Kidney (tissue), 14 donors: ENCODE measurements around the gene MPRIP. TPM values are rescaled to one million over a fixed set of nuclear protein-coding genes. Genes with fewer than 3 reads are reported as not detected.

Experiments used
- DNase-seq, 5 donors: peaks; one replicate each; pipeline ENCODE4 v3.0.0-alpha.2; 2013 to 2020
- FAIRE-seq: peaks from 2 replicates; lab custom pipeline; 2012; peaks lifted over from hg19 to GRCh38; lab: Jason Lieb, UNC
- H3K27ac ChIP-seq, 2 donors: one replicate each; pipeline ENCODE4 v1.7.0; 2013; ENCODE audit warnings: low read depth in 2 of 2, low read length in 2 of 2, inconsistent platforms in 1 of 2
- H3K27me3 ChIP-seq: one replicate; pipeline ENCODE4 v1.7.1; 2013; ENCODE audit warnings: low read length, inconsistent platforms; ENCODE audit not compliant: control insufficient read depth, insufficient read depth
- H3K36me3 ChIP-seq, 3 donors: one replicate each; pipeline versions ENCODE4 v1.7.0 to v1.7.1; 2013; ENCODE audit warnings: low read length in 3 of 3, control low read depth in 1 of 3, inconsistent platforms in 1 of 3; ENCODE audit not compliant: insufficient read depth in 3 of 3, control insufficient read depth in 2 of 3
- H3K4me1 ChIP-seq, 3 donors: one replicate each; pipeline versions ENCODE4 v1.7.0 to v1.7.1; 2013; ENCODE audit warnings: low read length in 3 of 3, inconsistent platforms in 1 of 3, low read depth in 1 of 3; ENCODE audit not compliant: control insufficient read depth in 2 of 3, insufficient read depth in 2 of 3
- H3K4me3 ChIP-seq, 3 donors: one replicate each; pipeline versions ENCODE4 v1.7.0 to v1.8.1; 2013; ENCODE audit warnings: low read length in 3 of 3, control low read depth in 1 of 3, inconsistent platforms in 1 of 3
- H3K9ac ChIP-seq, 3 donors: one replicate each; pipeline versions ENCODE4 v1.7.0 to v1.7.1; 2013; ENCODE audit warnings: low read length in 3 of 3, control low read depth in 1 of 3, inconsistent platforms in 1 of 3
- H3K9me3 ChIP-seq, 3 donors: one replicate each; pipeline versions ENCODE4 v1.7.0 to v1.7.1; 2013; ENCODE audit warnings: low read length in 3 of 3, control low read depth in 1 of 3, inconsistent platforms in 1 of 3; ENCODE audit not compliant: control insufficient read depth in 2 of 3, insufficient read depth in 1 of 3
- CTCF ChIP-seq: IDR thresholded peaks from 3 replicates; pipeline ENCODE4 v1.5.1; 2012; ENCODE audit warnings: mild to moderate bottlenecking, moderate library complexity, borderline replicate concordance; ENCODE audit not compliant: insufficient read depth; ENCODE audit errors: extremely low read depth
- intact Hi-C: fragments of 100-400 bp; cut with DNase I; formaldehyde crosslinking; loops from one replicate; pipeline ENCODE4 v1.11.1; 2022
- polyA plus RNA-seq: library from polyadenylated mRNA; stranded (reverse); fragments of 350-450 nt; fragmentation: Illumina TruSeq; extraction: RNeasy Lipid Tissue Mini Kit (QIAGEN cat#74804); gene quantifications from one replicate; pipeline ENCODE4 v1.2.3, GENCODE V29; 2014; ENCODE audit warnings: low read depth, low replicate concordance; ENCODE audit not compliant: insufficient read depth
- total RNA-seq: library from RNA; stranded (reverse); fragmentation: NEBNext Ultra II Directional; extraction: Animal tissue kit (Norgen Biotek cat#: 25700); gene quantifications from one replicate; pipeline ENCODE4 v1.2.1, GENCODE V29; 2021
- donor health status: control.
- donor health status: control.
- donor health status: control.
- donor health status: control.
- donor health status: control.
- donor health status: DM: yes; HTN: yes; CAD: no.
- donor health status: Normal renal cell carcinoma (clear cell type).

MPRIP gene
- total and polyA plus RNA-seq, 2 donors from 2014 or later = 120 to 250 TPM

- no peak overlapping the region for H3K27ac ChIP-seq
- peaks cover 4 to 12% (median 12%) of the 10 kb centered on the region in 3 donors for H3K36me3 ChIP-seq
- no peaks in the 10 kb centered on the region for H3K9me3 ChIP-seq
- no peak for TF ChIP-seq CTCF
- H3K9ac ChIP-seq = no peak overlapping the region
- intact Hi-C loops = no loop called here
- H3K4me3 ChIP-seq = no peak overlapping the region
- no peaks in the 10 kb centered on the region for H3K27me3 ChIP-seq
- DNase-seq (peak in 2 of 5 donors; percentile 9 to 20), FAIRE-seq (no peak)
- peaks cover 0 to 25% (median 22%) of the 10 kb centered on the region in 3 donors for H3K4me1 ChIP-seq
Observed at GRCh38 chr17:17084941-17085340, 42.7 kb downstream of the MPRIP start.

DNA sequence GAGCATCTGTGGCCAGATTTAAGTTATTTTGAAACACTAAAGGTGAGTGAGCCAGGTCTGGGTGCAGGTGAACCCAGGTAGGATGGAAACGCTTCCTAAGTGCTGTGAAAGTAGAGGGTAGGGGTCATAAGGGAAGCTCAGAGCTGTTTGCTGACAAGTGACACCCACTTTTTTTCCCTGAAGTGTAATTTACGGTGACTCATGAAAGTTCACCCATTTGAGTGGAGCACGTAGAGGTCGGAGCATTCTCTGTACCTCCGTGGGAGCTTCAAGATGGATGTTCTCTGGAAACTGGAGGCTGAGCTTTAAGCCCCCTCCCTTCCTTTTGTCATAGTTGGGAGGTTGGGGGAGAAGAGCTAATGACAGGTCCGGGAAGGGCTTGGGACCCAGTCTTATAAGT lies 44.3 kb downstream of the MPRIP start:
- Histone ChIP-seq H3K36me3 (peaks cover 4 to 12% (median 12%) of the 10 kb centered on the region in 3 donors), H3K9me3 (no peaks in the 10 kb centered on the region), H3K9ac (no peak overlapping the region), H3K27me3 (no peaks in the 10 kb centered on the region), H3K27ac (no peak overlapping the region), H3K4me3 (no peak overlapping the region), H3K4me1 (peaks cover 0 to 37% (median 34%) of the 10 kb centered on the region in 3 donors)
- intact Hi-C loops = no loop called here
- DNase-seq (no peak), FAIRE-seq (no peak)
- no peak for TF ChIP-seq CTCF

GRCh38 chr17:17087424-17088015 lies 45.3 kb downstream of the MPRIP start:
- Histone ChIP-seq H3K9me3 (no peaks in the 10 kb centered on the region), H3K9ac (peak overlapping the region in 1 of 3 donors; percentile 8), H3K4me3 (no peak overlapping the region), H3K27me3 (no peaks in the 10 kb centered on the region), H3K27ac (peak overlapping the region in 1 of 2 donors; percentile 33), H3K36me3 (peaks cover 4 to 12% (median 12%) of the 10 kb centered on the region in 3 donors), H3K4me1 (peaks cover 0 to 41% (median 37%) of the 10 kb centered on the region in 3 donors)
- FAIRE-seq (no peak), DNase-seq (peak in 1 of 5 donors; percentile 22)
- TF ChIP-seq CTCF = no peak
- intact Hi-C loops = no loop called here

DNA sequence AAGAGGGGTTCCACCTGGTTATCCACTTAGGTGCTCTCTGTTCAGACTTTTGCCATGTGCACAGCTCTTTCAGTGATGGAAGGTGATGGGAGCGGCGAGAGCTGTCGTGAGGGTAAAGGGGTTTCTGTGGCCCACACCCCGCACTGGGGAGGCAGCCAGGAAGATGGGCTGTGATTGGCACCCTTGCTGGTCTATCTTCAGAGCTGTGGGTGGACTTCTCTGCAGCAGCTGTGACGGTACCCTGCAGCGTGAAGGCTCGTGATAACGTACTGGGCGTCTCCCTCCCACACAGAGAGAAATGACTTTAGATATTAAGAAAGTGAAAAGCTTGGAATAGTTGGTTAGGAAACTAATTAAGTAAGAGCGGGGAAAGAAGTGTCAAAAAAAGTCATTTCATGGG lies 45.8 kb downstream of the MPRIP start:
- DNase-seq (peak in 1 of 5 donors; percentile 24), FAIRE-seq (no peak)
- intact Hi-C loops = no loop called here

More for the DNA sequence above, 45.8 kb downstream of the MPRIP start:
- Histone ChIP-seq H3K9ac (no peak overlapping the region), H3K9me3 (no peaks in the 10 kb centered on the region), H3K36me3 (peaks cover 4 to 8% (median 8%) of the 10 kb centered on the region in 3 donors), H3K27me3 (no peaks in the 10 kb centered on the region), H3K4me3 (no peak overlapping the region), H3K4me1 (peaks cover 0 to 43% (median 41%) of the 10 kb centered on the region in 3 donors), H3K27ac (peak overlapping the region in 1 of 2 donors; percentile 33)
- no peak for TF ChIP-seq CTCF
